Fibroblast of skin of right biceps (primary cell): Measurements from ENCODE around the gene CHST3.
"Not testable (repeated sequence)": the region's sequence is repeated elsewhere in the genome, so short reads cannot be mapped to it uniquely, and the experiment has no call there.

Experiments used
- DNase-seq: peaks from one replicate; pipeline ENCODE4 v3.0.0-alpha.2; 2013

Gene CHST3

DNA sequence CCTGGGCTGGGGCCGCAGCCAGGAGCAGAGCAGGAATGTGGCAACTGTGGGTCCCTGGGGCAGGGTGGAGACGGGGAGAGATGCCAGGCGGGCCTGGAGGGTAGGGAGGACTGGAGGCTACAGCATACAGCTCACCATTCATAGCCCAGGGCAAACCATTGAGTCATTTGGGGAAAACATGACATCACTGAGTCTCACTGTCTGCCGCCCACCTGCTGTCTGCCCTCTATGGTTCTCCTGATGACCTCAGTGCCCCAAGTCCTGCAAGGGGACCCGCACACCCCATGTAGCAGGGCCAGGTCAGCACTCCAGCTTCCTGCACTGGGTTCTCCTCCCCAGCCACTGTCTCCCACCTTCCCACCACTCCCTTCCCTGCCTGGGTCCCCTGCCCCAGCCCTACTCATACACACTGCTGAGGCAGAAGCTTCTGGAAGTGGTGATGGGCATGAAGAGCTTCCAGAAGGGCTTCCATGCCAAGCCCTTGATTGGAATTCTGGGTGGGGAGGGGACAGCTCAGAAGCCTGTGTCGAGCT lies 10.4 kb downstream of the CHST3 start:
- peak; percentile 39 for DNase-seq

- no peak for DNase-seq
Observed at GRCh38 chr10:71975087-71975870, 11.1 kb downstream of the CHST3 start.

DNA sequence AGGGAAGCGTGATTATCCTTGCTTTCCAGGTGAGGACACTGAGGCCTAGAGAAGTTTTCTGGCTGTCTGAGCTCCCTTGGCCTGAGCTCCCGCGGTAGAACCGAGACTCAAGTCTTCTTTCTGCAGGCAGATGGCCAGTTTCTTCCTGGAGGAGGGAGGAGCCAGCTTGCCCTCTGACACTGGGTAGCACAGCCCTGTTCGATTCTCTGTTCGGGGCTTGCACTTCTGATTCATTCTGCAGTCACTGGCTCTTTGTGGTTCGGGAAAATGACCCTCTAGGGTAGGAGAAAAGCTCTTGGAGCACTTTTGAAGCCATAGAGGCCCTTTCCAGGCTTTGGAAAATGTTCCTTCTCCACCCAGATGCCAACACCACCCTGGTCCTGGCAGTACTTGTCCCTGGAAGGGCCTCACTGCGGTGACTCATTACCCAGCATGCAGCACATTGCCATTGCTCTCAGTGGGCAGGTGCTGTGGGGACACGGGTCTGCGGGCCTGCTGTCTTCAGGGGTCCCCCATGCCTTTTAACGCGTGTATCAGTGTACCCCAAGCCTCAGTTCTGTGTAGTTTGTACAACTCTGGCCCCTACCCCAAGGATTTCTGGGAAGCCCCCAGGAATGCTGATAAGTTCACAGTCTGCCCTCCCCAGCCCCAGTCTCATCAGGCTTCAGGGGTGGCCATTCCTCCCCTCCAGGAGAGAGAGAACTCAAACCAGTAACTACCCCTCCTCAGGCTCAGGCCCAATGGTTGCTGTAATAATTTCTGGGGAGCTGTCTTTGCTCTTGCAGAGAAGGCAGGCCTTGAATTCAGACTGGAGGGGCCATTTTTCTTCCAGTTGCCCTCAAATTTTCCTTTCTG lies 11.9 kb downstream of the CHST3 start:
- peak; percentile 43 for DNase-seq

DNA sequence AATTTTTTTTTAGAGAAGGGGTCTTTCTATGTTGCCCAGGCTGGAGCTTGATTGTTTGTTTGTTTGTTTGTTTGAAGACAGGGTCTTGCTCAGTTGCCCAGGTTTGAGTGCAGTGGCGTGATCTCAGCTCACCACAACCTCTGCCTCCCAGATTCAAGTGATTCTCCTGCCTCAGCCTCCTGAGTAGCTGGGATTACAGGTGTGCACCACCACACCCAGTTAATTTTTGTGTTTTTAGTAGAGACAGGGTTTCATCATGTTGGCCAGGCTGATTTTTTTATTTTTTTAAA lies 13.4 kb downstream of the CHST3 start:
- not testable (repeated sequence) for DNase-seq

GRCh38 chr10:71978476-71978875 lies 14.3 kb downstream of the CHST3 start:
- no peak for DNase-seq

DNA sequence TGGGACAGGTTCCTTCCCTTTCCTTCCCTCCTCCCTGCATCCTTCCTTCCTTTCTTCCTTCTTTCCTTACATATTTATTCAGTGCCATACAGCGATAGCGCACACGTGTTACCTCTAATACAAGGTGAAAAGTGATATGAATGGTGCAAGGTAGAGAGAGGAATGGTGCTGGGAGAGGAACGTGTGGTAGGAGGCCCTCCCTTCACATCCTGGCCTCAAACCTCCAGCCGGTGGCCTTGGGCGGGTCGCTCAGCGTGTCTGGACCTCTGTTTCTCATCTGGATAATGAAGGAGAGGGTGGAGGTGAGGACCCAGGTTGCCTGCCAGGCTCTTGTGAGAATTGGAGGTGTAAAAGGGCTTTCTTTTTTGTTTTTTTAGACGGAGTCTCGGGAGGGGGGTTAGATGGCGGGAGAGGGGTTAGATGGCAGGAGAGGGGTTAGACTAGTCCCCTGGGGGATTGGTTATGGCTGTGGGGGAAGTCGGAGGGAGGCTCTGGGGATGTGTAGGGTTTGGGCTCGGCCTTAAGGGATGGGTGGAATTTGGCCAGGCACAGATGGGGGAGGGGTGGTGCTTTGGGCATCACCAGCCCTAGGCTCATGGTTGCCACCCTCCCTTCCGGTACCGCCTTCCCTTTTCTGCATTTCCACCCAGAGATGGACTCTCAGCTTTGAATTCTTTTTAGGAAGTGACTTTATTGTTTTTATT lies 14.9 kb downstream of the CHST3 start:
- no peak for DNase-seq

GRCh38 chr10:71979692-71980062 lies 15.5 kb downstream of the CHST3 start:
- DNase-seq: no peak

GRCh38 chr10:71980181-71981014 lies 16.2 kb downstream of the CHST3 start:
- DNase-seq: no peak

DNA sequence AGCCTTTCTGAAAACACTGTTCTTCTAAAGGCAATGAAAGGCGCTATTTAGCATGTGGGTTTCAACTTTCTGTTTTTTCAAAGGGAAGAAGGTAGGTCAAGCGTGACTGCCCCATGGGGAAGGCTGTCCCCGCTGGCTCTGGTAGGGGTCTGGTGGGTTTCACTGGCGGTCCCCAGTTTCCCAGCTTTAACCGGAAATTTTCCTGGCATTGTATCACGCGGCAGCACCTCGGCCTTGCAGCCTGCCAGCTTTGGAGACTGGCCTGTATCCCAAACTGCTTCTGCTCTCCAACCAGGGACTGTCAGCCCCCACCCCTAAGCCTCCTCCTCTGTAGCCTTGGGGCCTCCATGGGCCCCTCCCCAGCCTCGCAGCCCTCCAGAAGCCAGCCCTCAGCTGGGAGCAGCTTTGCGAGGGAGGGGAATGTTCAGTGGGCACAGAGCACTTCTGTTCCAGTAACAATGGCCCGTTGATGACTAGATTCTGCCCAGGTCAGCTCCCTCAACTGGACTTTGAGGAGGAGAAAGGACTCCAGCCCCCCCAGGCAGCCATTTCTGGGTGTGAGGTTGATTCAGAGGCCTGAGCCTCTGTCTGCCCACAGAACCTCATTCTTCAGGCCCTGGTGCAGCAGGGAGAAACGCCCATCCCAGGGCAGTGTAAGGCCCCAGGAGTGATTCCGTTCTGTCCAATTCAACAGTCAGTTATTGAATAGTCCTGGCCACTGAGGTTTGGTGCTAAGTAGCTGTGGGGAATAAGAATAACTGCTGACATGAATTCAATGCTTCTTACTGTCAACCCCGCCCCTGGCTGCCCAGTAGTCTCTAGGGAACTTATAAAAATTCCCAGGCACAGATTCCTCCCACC lies 17.1 kb downstream of the CHST3 start:
- peak; percentile 8 for DNase-seq

DNA sequence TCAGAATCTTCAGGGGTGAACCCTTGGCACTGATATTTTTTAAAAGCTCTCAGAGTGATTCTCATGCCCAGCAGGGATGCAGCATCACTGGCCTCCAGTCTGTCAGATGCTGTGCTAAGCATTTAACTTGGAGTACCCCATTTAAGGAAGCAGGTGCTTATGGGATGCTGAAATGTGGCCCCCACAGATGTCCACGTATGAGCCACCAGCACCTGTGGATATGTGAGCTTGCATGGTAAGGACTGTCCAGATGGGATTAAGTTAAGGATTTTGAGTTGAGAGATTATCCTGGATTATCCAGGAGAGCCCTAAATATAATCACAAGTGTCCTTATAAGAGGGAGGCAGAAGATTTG lies 17.7 kb downstream of the CHST3 start:
- DNase-seq: no peak

- DNase-seq: no peak
Observed at GRCh38 chr10:71982269-71983178, 18.3 kb downstream of the CHST3 start.

- no peak for DNase-seq
Observed at GRCh38 chr10:71984126-71984808, 20.1 kb downstream of the CHST3 start.

- no peak for DNase-seq
Observed at GRCh38 chr10:71984809-71985388, 20.7 kb downstream of the CHST3 start.

GRCh38 chr10:71985542-71986250 lies 21.5 kb downstream of the CHST3 start:
- DNase-seq: peak; percentile 79

DNA sequence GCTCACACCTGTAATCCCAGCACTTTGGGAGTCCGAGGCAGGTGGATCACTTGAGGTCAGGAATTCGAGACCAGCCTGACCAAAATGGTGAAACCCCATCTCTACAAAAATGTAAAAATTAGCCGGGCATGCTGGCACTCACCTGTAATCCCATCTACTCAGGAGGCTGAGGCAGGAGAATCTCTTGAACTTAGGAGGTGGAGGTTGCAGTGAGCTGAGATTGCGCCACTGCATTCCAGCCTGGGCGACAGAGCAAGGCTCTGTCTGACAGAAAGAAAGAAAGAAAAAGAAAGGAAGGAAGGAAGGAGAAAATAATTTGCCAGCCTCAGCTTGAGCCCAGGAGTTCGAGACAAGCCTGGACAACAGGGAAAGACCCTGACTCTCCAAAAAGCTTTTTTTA lies 24.7 kb downstream of the CHST3 start:
- not testable (repeated sequence) for DNase-seq

DNA sequence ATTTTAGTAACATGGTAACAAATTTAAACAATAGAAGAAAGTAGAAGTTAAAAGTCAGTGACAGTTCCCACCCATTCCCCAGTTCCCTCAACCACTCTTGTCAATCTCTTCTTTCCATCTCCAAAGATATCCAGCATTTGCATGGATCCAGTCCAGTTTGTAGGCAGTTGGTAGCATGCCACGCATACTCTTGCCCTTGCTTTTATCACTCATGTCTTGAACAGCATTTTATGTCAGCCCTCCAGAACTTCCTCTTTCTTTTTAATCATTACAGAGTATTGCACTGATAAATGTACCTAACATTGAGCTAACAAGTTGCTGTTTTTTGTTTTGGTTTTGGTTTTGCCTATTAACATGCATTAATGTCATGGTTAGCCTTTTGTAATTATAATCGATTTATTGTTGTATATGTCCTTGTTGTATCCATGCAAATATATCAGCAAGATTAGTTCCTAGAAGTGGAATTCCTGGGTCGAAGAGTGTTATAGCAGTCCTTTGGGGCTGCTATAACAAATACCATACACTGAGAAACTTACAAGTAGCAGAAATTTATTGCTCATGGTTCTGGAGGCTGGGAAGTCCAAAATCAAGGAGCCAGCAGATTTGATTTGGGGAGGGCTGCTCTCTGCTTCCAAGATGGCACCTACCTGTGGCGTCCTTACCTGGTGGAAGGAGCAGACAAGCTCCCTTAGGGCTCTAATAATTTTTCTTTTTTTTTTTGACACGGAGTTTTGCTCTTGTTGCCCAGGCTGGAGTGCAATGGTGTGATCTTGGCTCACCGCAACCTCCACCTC lies 25.7 kb downstream of the CHST3 start:
- DNase-seq: no peak

DNA sequence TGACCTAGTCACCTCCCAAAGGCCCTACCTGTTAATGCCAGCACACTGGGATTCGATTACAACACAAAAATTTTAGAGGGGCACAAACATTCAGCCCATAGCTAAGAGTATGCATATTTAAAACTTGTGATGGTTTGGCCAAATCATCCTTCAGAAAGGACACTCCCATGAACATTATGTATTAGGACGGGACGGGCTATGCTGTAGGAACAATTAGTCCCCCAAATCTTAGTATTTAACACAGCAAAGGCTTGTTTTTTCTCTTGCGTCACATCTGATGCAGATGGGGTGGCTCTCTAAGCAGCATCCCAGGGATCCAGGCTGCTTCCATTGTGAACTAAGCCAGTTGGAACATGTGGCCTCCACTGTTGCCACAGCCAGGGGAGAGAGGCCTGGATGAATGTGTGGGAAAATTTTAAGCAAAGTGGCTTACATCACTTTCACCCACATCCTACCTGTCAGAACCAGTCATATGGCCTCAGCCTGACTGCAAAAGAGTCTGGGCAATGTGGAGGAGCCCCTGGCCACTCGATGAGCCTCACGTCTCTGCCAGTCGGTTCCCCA lies 26.6 kb downstream of the CHST3 start:
- DNase-seq: no peak

- DNase-seq: no peak
Observed at GRCh38 chr10:71995449-71995848, 31.3 kb downstream of the CHST3 start.
